Subcutaneous adipose tissue (tissue), 4 donors: Measurements from ENCODE around the gene KRTAP4-8. TPM values are rescaled to one million over a fixed set of nuclear protein-coding genes. Genes with fewer than 3 reads are reported as not detected.
"Not testable (repeated sequence)": the region's sequence is repeated elsewhere in the genome, so short reads cannot be mapped to it uniquely, and the experiment has no call there.

ENCODE experiments used
- CTCF ChIP-seq: fragments of 450-650 bp; IDR thresholded peaks from one replicate; pipeline ENCODE4 v1.5.1; 2016; ENCODE audit warnings: low read depth, mild to moderate bottlenecking, control low read depth, antibody characterized with exemption, moderate library complexity
- total RNA-seq, 4 donors: library from RNA; depleted of rRNA; stranded (reverse); fragments of >200 nt; gene quantifications; one replicate each; pipeline ENCODE4 v1.1.0, GENCODE V29; 2016

The KRTAP4-8 gene
- total RNA-seq, 4 donors from 2014 or later, result not detected

- no peak for TF ChIP-seq CTCF
Measured at GRCh38 chr17:41096055-41096454, 1.9 kb downstream of the KRTAP4-8 start.

GRCh38 chr17:41084100-41084856 lies 13.7 kb downstream of the KRTAP4-8 start, which contains the start of gene KRTAP4-7:
Gene KRTAP4-7, plus strand, starts transcription at chr17:41084150. Its CDS starts 57 bp downstream, at chr17:41084207.
- TF ChIP-seq CTCF, result not testable (repeated sequence)

- TF ChIP-seq CTCF, result no peak
Measured at GRCh38 chr17:41082626-41083025, 15.3 kb downstream of the KRTAP4-8 start.

GRCh38 chr17:41076788-41077187 lies 21.2 kb downstream of the KRTAP4-8 start:
- no peak for TF ChIP-seq CTCF

GRCh38 chr17:41073676-41074075 lies 24.3 kb downstream of the KRTAP4-8 start:
- TF ChIP-seq CTCF, result no peak

- no peak for TF ChIP-seq CTCF
Measured at GRCh38 chr17:41071606-41072360, 26.2 kb downstream of the KRTAP4-8 start.

- TF ChIP-seq CTCF, result no peak
Measured at GRCh38 chr17:41069031-41069430, 28.9 kb downstream of the KRTAP4-8 start.
